HepG2 (cell line): ENCODE data around the gene STOM. TPM values are rescaled to one million over a fixed set of nuclear protein-coding genes. Genes with fewer than 3 reads are reported as not detected.

ENCODE experiments used
- ATF1 ChIP-seq: IDR thresholded peaks from 2 replicates; pipeline ENCODE4 v1.6.1; 2016; ENCODE audit warnings: mild to moderate bottlenecking, control low read depth
- FOXK2 ChIP-seq: fragments of 450-650 bp; IDR thresholded peaks from 2 replicates; pipeline ENCODE4 v1.6.1; 2016
- FOXP4 ChIP-seq: sonication (generic); formaldehyde crosslinking; IDR thresholded peaks from 2 replicates; pipeline ENCODE4 v1.4.0; 2020; ENCODE audit warnings: missing genetic modification reagents
- HNF4A ChIP-seq: sonication (generic); formaldehyde crosslinking; IDR thresholded peaks from 2 replicates; pipeline ENCODE4 v1.4.0; 2020; ENCODE audit warnings: missing genetic modification reagents
- NFE2 ChIP-seq: sonication (generic); formaldehyde crosslinking; IDR thresholded peaks from 2 replicates; pipeline ENCODE4 v1.4.0; 2020; ENCODE audit warnings: missing genetic modification reagents
- RNF219 ChIP-seq: sonication (generic); formaldehyde crosslinking; IDR thresholded peaks from 2 replicates; pipeline ENCODE4 v1.5.0; 2020; ENCODE audit warnings: mild to moderate bottlenecking, missing genetic modification reagents
- ZMYM2 ChIP-seq: sonication (generic); formaldehyde crosslinking; IDR thresholded peaks from 2 replicates; pipeline ENCODE4 v1.8.0; 2022; ENCODE audit warnings: mild to moderate bottlenecking, missing genetic modification reagents
- ZMYM3 ChIP-seq: sonication (generic); formaldehyde crosslinking; IDR thresholded peaks from 2 replicates; pipeline ENCODE4 v1.5.1; 2020; ENCODE audit warnings: mild to moderate bottlenecking, missing genetic modification reagents
- ZNF17 ChIP-seq: sonication (generic); formaldehyde crosslinking; IDR thresholded peaks from 2 replicates; pipeline ENCODE4 v1.5.0; 2020; ENCODE audit warnings: mild to moderate bottlenecking, missing genetic modification reagents
- ZNF629 ChIP-seq: sonication (generic); formaldehyde crosslinking; conservative IDR thresholded peaks from 2 replicates; pipeline ENCODE4 v1.5.0; 2020; ENCODE audit warnings: missing genetic modification reagents
- ZNF766 ChIP-seq: sonication (generic); formaldehyde crosslinking; IDR thresholded peaks from 2 replicates; pipeline ENCODE4 v1.5.0; 2020; ENCODE audit warnings: missing genetic modification reagents, borderline replicate concordance
- ZNF775 ChIP-seq: sonication (generic); formaldehyde crosslinking; IDR thresholded peaks from 2 replicates; pipeline ENCODE4 v1.4.0; 2020; ENCODE audit warnings: missing genetic modification reagents, mild to moderate bottlenecking, moderate library complexity, borderline replicate concordance
- polyA plus RNA-seq, 8 experiments: library from polyadenylated mRNA; depleted of rRNA in 3 of 8; stranded (reverse) in 7 of 8; unstranded in 1 of 8; fragments of >200 nt; fragmentation: Illumina TruSeq in 4 of 8; extraction: Trizol in 4 of 8; gene quantifications; 2 replicates each; pipeline versions ENCODE4 v1.2.1 to v1.2.3, GENCODE V29; 2011 to 2016; ENCODE audit warnings: low read depth in 4 of 8, missing spikeins in 1 of 8, mixed read lengths in 1 of 8; ENCODE audit not compliant: insufficient read depth in 1 of 8
- total RNA-seq, 5 experiments: library from RNA; depleted of rRNA; stranded (reverse); fragments of >200 nt; fragmentation: Illumina TruSeq; extraction: Trizol; gene quantifications; 2 replicates each; pipeline ENCODE4 v1.2.3, GENCODE V29; 2016; ENCODE audit warnings: low read depth in 1 of 5
- TF ChIP-seq, protein P1 (sequence below): sonication (generic); formaldehyde crosslinking; conservative IDR thresholded peaks from 2 replicates; pipeline ENCODE4 v1.8.1; 2023; ENCODE audit warnings: missing genetic modification reagents
- TF ChIP-seq, protein P2 (sequence below): sonication (generic); formaldehyde crosslinking; IDR thresholded peaks from one replicate; pipeline ENCODE4 v1.5.1; 2020; ENCODE audit warnings: mild to moderate bottlenecking, missing genetic modification reagents; ENCODE audit errors: not compliant biosample characterization

The STOM gene
- total and polyA plus RNA-seq, 2 of the 13 experiments (the other 11 are each of a cell fraction or from before 2014, with no cell fraction given) = 43.6 to 165 TPM

GRCh38 chr9:121300283-121301119 is 69.5 kb downstream of the STOM start (continued):
- TF ChIP-seq, protein P1, sequence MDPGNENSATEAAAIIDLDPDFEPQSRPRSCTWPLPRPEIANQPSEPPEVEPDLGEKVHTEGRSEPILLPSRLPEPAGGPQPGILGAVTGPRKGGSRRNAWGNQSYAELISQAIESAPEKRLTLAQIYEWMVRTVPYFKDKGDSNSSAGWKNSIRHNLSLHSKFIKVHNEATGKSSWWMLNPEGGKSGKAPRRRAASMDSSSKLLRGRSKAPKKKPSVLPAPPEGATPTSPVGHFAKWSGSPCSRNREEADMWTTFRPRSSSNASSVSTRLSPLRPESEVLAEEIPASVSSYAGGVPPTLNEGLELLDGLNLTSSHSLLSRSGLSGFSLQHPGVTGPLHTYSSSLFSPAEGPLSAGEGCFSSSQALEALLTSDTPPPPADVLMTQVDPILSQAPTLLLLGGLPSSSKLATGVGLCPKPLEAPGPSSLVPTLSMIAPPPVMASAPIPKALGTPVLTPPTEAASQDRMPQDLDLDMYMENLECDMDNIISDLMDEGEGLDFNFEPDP (CRISPR knock-in tag) = 0 out of 2 replicates have a peak, but pooled peaks have one; percentile 6
- no peak for TF ChIP-seq FOXP4
- TF ChIP-seq, protein P2, sequence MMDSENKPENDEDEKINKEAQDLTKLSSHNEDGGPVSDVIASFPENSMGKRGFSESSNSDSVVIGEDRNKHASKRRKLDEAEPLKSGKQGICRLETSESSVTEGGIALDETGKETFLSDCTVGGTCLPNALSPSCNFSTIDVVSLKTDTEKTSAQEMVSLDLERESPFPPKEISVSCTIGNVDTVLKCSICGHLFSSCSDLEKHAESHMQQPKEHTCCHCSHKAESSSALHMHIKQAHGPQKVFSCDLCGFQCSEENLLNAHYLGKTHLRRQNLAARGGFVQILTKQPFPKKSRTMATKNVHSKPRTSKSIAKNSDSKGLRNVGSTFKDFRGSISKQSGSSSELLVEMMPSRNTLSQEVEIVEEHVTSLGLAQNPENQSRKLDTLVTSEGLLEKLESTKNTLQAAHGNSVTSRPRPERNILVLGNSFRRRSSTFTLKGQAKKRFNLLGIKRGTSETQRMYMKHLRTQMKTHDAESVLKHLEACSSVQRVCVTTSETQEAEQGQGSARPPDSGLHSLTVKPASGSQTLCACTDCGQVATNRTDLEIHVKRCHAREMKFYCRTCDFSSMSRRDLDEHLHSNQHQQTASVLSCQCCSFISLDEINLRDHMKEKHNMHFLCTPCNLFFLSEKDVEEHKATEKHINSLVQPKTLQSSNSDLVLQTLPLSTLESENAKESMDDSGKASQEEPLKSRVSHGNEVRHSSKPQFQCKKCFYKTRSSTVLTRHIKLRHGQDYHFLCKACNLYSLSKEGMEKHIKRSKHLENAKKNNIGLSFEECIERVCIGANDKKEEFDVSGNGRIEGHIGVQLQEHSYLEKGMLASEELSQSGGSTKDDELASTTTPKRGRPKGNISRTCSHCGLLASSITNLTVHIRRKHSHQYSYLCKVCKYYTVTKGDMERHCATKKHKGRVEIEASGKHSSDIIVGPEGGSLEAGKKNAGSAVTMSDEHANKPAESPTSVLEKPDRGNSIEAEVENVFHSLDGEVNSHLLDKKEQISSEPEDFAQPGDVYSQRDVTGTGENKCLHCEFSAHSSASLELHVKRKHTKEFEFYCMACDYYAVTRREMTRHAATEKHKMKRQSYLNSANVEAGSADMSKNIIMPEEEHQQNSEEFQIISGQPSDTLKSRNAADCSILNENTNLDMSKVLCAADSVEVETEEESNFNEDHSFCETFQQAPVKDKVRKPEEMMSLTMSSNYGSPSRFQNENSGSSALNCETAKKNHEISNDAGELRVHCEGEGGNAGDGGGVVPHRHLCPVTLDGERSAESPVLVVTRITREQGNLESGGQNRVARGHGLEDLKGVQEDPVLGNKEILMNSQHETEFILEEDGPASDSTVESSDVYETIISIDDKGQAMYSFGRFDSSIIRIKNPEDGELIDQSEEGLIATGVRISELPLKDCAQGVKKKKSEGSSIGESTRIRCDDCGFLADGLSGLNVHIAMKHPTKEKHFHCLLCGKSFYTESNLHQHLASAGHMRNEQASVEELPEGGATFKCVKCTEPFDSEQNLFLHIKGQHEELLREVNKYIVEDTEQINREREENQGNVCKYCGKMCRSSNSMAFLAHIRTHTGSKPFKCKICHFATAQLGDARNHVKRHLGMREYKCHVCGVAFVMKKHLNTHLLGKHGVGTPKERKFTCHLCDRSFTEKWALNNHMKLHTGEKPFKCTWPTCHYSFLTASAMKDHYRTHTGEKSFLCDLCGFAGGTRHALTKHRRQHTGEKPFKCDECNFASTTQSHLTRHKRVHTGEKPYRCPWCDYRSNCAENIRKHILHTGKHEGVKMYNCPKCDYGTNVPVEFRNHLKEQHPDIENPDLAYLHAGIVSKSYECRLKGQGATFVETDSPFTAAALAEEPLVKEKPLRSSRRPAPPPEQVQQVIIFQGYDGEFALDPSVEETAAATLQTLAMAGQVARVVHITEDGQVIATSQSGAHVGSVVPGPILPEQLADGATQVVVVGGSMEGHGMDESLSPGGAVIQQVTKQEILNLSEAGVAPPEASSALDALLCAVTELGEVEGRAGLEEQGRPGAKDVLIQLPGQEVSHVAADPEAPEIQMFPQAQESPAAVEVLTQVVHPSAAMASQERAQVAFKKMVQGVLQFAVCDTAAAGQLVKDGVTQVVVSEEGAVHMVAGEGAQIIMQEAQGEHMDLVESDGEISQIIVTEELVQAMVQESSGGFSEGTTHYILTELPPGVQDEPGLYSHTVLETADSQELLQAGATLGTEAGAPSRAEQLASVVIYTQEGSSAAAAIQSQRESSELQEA = peak; percentile 10
- TF ChIP-seq ZNF17 (CRISPR knock-in tag) = no peak
- TF ChIP-seq ZNF629 (CRISPR knock-in tag) = peak; percentile 96
- no peak for TF ChIP-seq RNF219
- TF ChIP-seq HNF4A = peak; percentile 68; the same call in 1 of the 2 replicates
- TF ChIP-seq ZNF766 (CRISPR knock-in tag) = no peak
- no peak for TF ChIP-seq NFE2
- TF ChIP-seq FOXK2 = peak; percentile 23; the same call in 1 of the 2 replicates
- peak; percentile 78 for TF ChIP-seq ZMYM3 (CRISPR knock-in tag)
- TF ChIP-seq ZNF775 (CRISPR knock-in tag) = peak; percentile 89
- 0 out of 2 replicates have a peak, but pooled peaks have one; percentile 41 for TF ChIP-seq ZMYM2
- no peak for TF ChIP-seq ATF1 (CRISPR knock-in tag)
